ENCODE results near the gene ADAM12. TPM values are rescaled to one million over a fixed set of nuclear protein-coding genes. Genes with fewer than 3 reads are reported as not detected.

The ADAM12 gene
- total RNA-seq, 1 donor from 2014 or later, result 41.7 TPM

- no peak for DNase-seq (ENCODE audit: extremely low spot score, unreplicated experiment)
- Mint-ChIP-seq H3K4me3 (ENCODE audit: unreplicated experiment) (no peak overlapping the region), H3K36me3 (ENCODE audit: unreplicated experiment) (peaks cover 8% of the 10 kb centered on the region), H3K27me3 (ENCODE audit: unreplicated experiment) (no peaks in the 10 kb centered on the region), H3K27ac (ENCODE audit: unreplicated experiment) (no peak overlapping the region), H3K4me1 (ENCODE audit: unreplicated experiment) (peaks cover 21% of the 10 kb centered on the region), H3K9me3 (ENCODE audit: unreplicated experiment) (no peaks in the 10 kb centered on the region)
- no peak for TF ChIP-seq CTCF (IDR thresholded peaks at IDR 0.05)
Measured at GRCh38 chr10:126165874-126166273, 222.4 kb downstream of the ADAM12 start.

GRCh38 chr10:126163506-126163905 lies 224.8 kb downstream of the ADAM12 start:
- no peak for TF ChIP-seq CTCF (IDR thresholded peaks at IDR 0.05)
- no peak overlapping the region for H3K27ac Mint-ChIP-seq (ENCODE audit: unreplicated experiment)
- H3K9me3 Mint-ChIP-seq (ENCODE audit: unreplicated experiment), result no peaks in the 10 kb centered on the region
- peaks cover 5% of the 10 kb centered on the region for H3K27me3 Mint-ChIP-seq (ENCODE audit: unreplicated experiment)
- DNase-seq (ENCODE audit: extremely low spot score, unreplicated experiment), result no peak
- H3K4me1 Mint-ChIP-seq (ENCODE audit: unreplicated experiment), result peaks cover 10% of the 10 kb centered on the region
- no peak overlapping the region for H3K4me3 Mint-ChIP-seq (ENCODE audit: unreplicated experiment)
- H3K36me3 Mint-ChIP-seq (ENCODE audit: unreplicated experiment), result peaks cover 5% of the 10 kb centered on the region

- H3K36me3 Mint-ChIP-seq (ENCODE audit: unreplicated experiment), result peaks cover 5% of the 10 kb centered on the region
- H3K9me3 Mint-ChIP-seq (ENCODE audit: unreplicated experiment), result no peaks in the 10 kb centered on the region
- DNase-seq (ENCODE audit: extremely low spot score, unreplicated experiment), result no peak
- no peak overlapping the region for H3K4me3 Mint-ChIP-seq (ENCODE audit: unreplicated experiment)
- peaks cover 5% of the 10 kb centered on the region for H3K27me3 Mint-ChIP-seq (ENCODE audit: unreplicated experiment)
- H3K27ac Mint-ChIP-seq (ENCODE audit: unreplicated experiment), result no peak overlapping the region
- H3K4me1 Mint-ChIP-seq (ENCODE audit: unreplicated experiment), result peaks cover 7% of the 10 kb centered on the region
- TF ChIP-seq CTCF (IDR thresholded peaks at IDR 0.05), result no peak
Measured at GRCh38 chr10:126161691-126162090, 226.6 kb downstream of the ADAM12 start.

GRCh38 chr10:126160971-126161630 lies 227.2 kb downstream of the ADAM12 start:
- Mint-ChIP-seq H3K36me3 (ENCODE audit: unreplicated experiment) (peaks cover 5% of the 10 kb centered on the region), H3K27me3 (ENCODE audit: unreplicated experiment) (peaks cover 5% of the 10 kb centered on the region), H3K27ac (ENCODE audit: unreplicated experiment) (no peak overlapping the region), H3K4me1 (ENCODE audit: unreplicated experiment) (peaks cover 7% of the 10 kb centered on the region), H3K4me3 (ENCODE audit: unreplicated experiment) (no peak overlapping the region), H3K9me3 (ENCODE audit: unreplicated experiment) (no peaks in the 10 kb centered on the region)
- DNase-seq (ENCODE audit: extremely low spot score, unreplicated experiment), result no peak
- TF ChIP-seq CTCF (IDR thresholded peaks at IDR 0.05), result peak; percentile 56

GRCh38 chr10:126160571-126160970 lies 227.7 kb downstream of the ADAM12 start:
- Mint-ChIP-seq H3K36me3 (ENCODE audit: unreplicated experiment) (peaks cover 5% of the 10 kb centered on the region), H3K27me3 (ENCODE audit: unreplicated experiment) (peaks cover 5% of the 10 kb centered on the region), H3K27ac (ENCODE audit: unreplicated experiment) (no peak overlapping the region), H3K9me3 (ENCODE audit: unreplicated experiment) (no peaks in the 10 kb centered on the region), H3K4me3 (ENCODE audit: unreplicated experiment) (no peak overlapping the region), H3K4me1 (ENCODE audit: unreplicated experiment) (peaks cover 10% of the 10 kb centered on the region)
- DNase-seq (ENCODE audit: extremely low spot score, unreplicated experiment), result no peak
- TF ChIP-seq CTCF (IDR thresholded peaks at IDR 0.05), result no peak

Data from osteocyte (in vitro differentiated cells).